CD4-positive, alpha-beta T cell treated with Interferon alpha-2 for 1 hour (primary cell): ENCODE results near the gene SH3PXD2A.
"Not testable (repeated sequence)": the region's sequence is repeated elsewhere in the genome, so short reads cannot be mapped to it uniquely, and the experiment has no call there.

Experiments
- DNase-seq, 2 donors: peaks; one replicate each; pipeline ENCODE4 v3.0.0-alpha.2; 2020 to 2022

The SH3PXD2A gene

GRCh38 chr10:103679096-103679790 is 176.1 kb downstream of the SH3PXD2A start:
- no peak for DNase-seq

- DNase-seq = peak; percentile 90 to 93
Observed at GRCh38 chr10:103678178-103678526, 177.2 kb downstream of the SH3PXD2A start.

- no peak for DNase-seq
Observed at GRCh38 chr10:103677486-103678177, 177.7 kb downstream of the SH3PXD2A start.

- no peak for DNase-seq
Observed at GRCh38 chr10:103676851-103677417, 178.4 kb downstream of the SH3PXD2A start.

GRCh38 chr10:103676058-103676785 is 179.2 kb downstream of the SH3PXD2A start:
- no peak for DNase-seq

- no peak for DNase-seq
Observed at GRCh38 chr10:103673606-103674005, 181.8 kb downstream of the SH3PXD2A start.

- DNase-seq = no peak
Observed at GRCh38 chr10:103672345-103672744, 183.0 kb downstream of the SH3PXD2A start.

- DNase-seq = no peak
Observed at GRCh38 chr10:103671126-103671895, 184.1 kb downstream of the SH3PXD2A start.

- no peak for DNase-seq
Observed at GRCh38 chr10:103669944-103670343, 185.4 kb downstream of the SH3PXD2A start.

- no peak for DNase-seq
Observed at GRCh38 chr10:103669243-103669929, 186.0 kb downstream of the SH3PXD2A start.

GRCh38 chr10:103668351-103669242 is 186.8 kb downstream of the SH3PXD2A start:
- DNase-seq = no peak

- DNase-seq = no peak
Observed at GRCh38 chr10:103667356-103667755, 188.0 kb downstream of the SH3PXD2A start.

GRCh38 chr10:103666762-103667150 is 188.6 kb downstream of the SH3PXD2A start:
- DNase-seq = no peak

- no peak for DNase-seq
Observed at GRCh38 chr10:103666087-103666761, 189.2 kb downstream of the SH3PXD2A start.

- DNase-seq = no peak
Observed at GRCh38 chr10:103665162-103665889, 190.1 kb downstream of the SH3PXD2A start.

- no peak for DNase-seq
Observed at GRCh38 chr10:103663802-103664201, 191.6 kb downstream of the SH3PXD2A start.

GRCh38 chr10:103663236-103663635 is 192.1 kb downstream of the SH3PXD2A start:
- no peak for DNase-seq

GRCh38 chr10:103662704-103663103 is 192.7 kb downstream of the SH3PXD2A start:
- DNase-seq = not testable (repeated sequence)

- peak; percentile 50 to 68 for DNase-seq
Observed at GRCh38 chr10:103661198-103661950, 194.0 kb downstream of the SH3PXD2A start.
